ENCODE results near the gene USP16. TPM values are rescaled to one million over a fixed set of nuclear protein-coding genes. Genes with fewer than 3 reads are reported as not detected.

USP16 gene
- total RNA-seq, 2 donors from 2014 or later, result 33.3 to 34.2 TPM

- Histone ChIP-seq H3K4me1 (peaks cover 6% of the 10 kb centered on the region), H3K4me3 (no peak overlapping the region), H3K9ac (ENCODE audit: low read depth in 2 of 2, low read length in 2 of 2) (no peak overlapping the region), H3K27ac (no peak overlapping the region), H3K9me3 (no peaks in the 10 kb centered on the region), H3K36me3 (no peaks in the 10 kb centered on the region), H3K27me3 (no peaks in the 10 kb centered on the region)
- DNase-seq, result no peak
- intact Hi-C loops (cut with DNase I), result no loop called here
- no peak for TF ChIP-seq CTCF (IDR thresholded peaks at IDR 0.05)
These were observed 2.3 kb upstream of the USP16 start for GRCh38 chr21:29022166-29022565.

- no peaks in the 10 kb centered on the region for H3K27me3 ChIP-seq
- intact Hi-C loops (cut with DNase I), result no loop called here
- DNase-seq, result no peak
These were observed 853 bp downstream of the USP16 start for GRCh38 chr21:29025328-29025713.

GRCh38 chr21:29029524-29029923, 5.1 kb downstream of the USP16 start:
- H3K4me1 ChIP-seq, result peaks cover 6% of the 10 kb centered on the region
- H3K36me3 ChIP-seq, result peaks cover 12% of the 10 kb centered on the region
- intact Hi-C loops (cut with DNase I), result no loop called here
- H3K27ac ChIP-seq, result no peak overlapping the region
- no peak for DNase-seq
- H3K4me3 ChIP-seq, result no peak overlapping the region
- no peak overlapping the region for H3K9ac ChIP-seq (ENCODE audit: low read depth in 2 of 2, low read length in 2 of 2)
- no peaks in the 10 kb centered on the region for H3K27me3 ChIP-seq
- no peak for TF ChIP-seq CTCF (IDR thresholded peaks at IDR 0.05)
- no peaks in the 10 kb centered on the region for H3K9me3 ChIP-seq

More at GRCh38 chr21:29025328-29025713, 853 bp downstream of the USP16 start:
- H3K4me1 ChIP-seq, result peaks cover 6% of the 10 kb centered on the region
- H3K36me3 ChIP-seq, result no peaks in the 10 kb centered on the region
- peak overlapping the region; percentile 55 for H3K4me3 ChIP-seq
- TF ChIP-seq CTCF (IDR thresholded peaks at IDR 0.05), result peak; percentile 7
- no peaks in the 10 kb centered on the region for H3K9me3 ChIP-seq
- H3K27ac ChIP-seq, result peak overlapping the region; percentile 95
- peak overlapping the region; percentile 28 to 73 for H3K9ac ChIP-seq (ENCODE audit: low read depth in 2 of 2, low read length in 2 of 2)

GRCh38 chr21:29030909-29031308, 6.4 kb downstream of the USP16 start:
- Histone ChIP-seq H3K4me3 (no peak overlapping the region), H3K36me3 (peaks cover 12% of the 10 kb centered on the region), H3K4me1 (peaks cover 2% of the 10 kb centered on the region), H3K27ac (no peak overlapping the region), H3K9me3 (no peaks in the 10 kb centered on the region), H3K9ac (ENCODE audit: low read depth in 2 of 2, low read length in 2 of 2) (no peak overlapping the region), H3K27me3 (no peaks in the 10 kb centered on the region)
- intact Hi-C loops (cut with DNase I), result no loop called here
- no peak for DNase-seq
- no peak for TF ChIP-seq CTCF (IDR thresholded peaks at IDR 0.05)

- Histone ChIP-seq H3K4me3 (no peak overlapping the region), H3K4me1 (no peaks in the 10 kb centered on the region), H3K27me3 (no peaks in the 10 kb centered on the region), H3K36me3 (peaks cover 21% of the 10 kb centered on the region), H3K27ac (no peak overlapping the region), H3K9ac (ENCODE audit: low read depth in 2 of 2, low read length in 2 of 2) (no peak overlapping the region), H3K9me3 (no peaks in the 10 kb centered on the region)
- no peak for TF ChIP-seq CTCF (IDR thresholded peaks at IDR 0.05)
- DNase-seq, result no peak
- intact Hi-C loops (cut with DNase I), result no loop called here
These were observed 8.8 kb downstream of the USP16 start for GRCh38 chr21:29033301-29033700.

GRCh38 chr21:29033871-29034270, 9.4 kb downstream of the USP16 start:
- DNase-seq, result no peak
- intact Hi-C loops (cut with DNase I), result no loop called here
- no peaks in the 10 kb centered on the region for H3K9me3 ChIP-seq
- H3K4me3 ChIP-seq, result no peak overlapping the region
- no peak for TF ChIP-seq CTCF (IDR thresholded peaks at IDR 0.05)
- peaks cover 21% of the 10 kb centered on the region for H3K36me3 ChIP-seq
- H3K27me3 ChIP-seq, result no peaks in the 10 kb centered on the region
- no peak overlapping the region for H3K27ac ChIP-seq
- H3K9ac ChIP-seq (ENCODE audit: low read depth in 2 of 2, low read length in 2 of 2), result no peak overlapping the region
- H3K4me1 ChIP-seq, result no peaks in the 10 kb centered on the region

All from colonic mucosa (tissue), 4 donors.